ENCODE measurements around the gene COL6A3.

- TF ChIP-seq ZNF234 (CRISPR knock-in tag; conservative IDR thresholded peaks at IDR 0.05) (no peak), ELF4 (CRISPR knock-in tag; IDR thresholded peaks at IDR 0.05; ENCODE audit: borderline replicate concordance) (no peak), ZNF121 (CRISPR knock-in tag; IDR thresholded peaks at IDR 0.05) (no peak), CCAR2 (optimal IDR thresholded peaks at IDR 0.05; ENCODE audit: low read depth, low read length) (no peak)
These were observed 106.5 kb downstream of the COL6A3 start for GRCh38 chr2:237307474-237307873.

All from HepG2 (cell line).